BLaER1 treated with 17β-estradiol and CSF1 and Interleukin-3, amounts not matched to agents 10 nM and 100 nM (cell line): ENCODE data around the gene MRPL48.
A peak's percentile ranks its signal among the peaks of the same experiment; 100 is the strongest.
"Not testable (repeated sequence)": the region's sequence is repeated elsewhere in the genome, so short reads cannot be mapped to it uniquely, and the experiment has no call there.

Experiments
- H3K27ac ChIP-seq, 11 experiments: shearing (Covaris generic); formaldehyde crosslinking; 2 replicates each; pipeline ENCODE4 v1.8.1; 2022
- H3K27me3 ChIP-seq, 11 experiments: shearing (Covaris generic); formaldehyde crosslinking; 2 replicates each; pipeline ENCODE4 v1.8.1; 2022
- H3K36me3 ChIP-seq, 11 experiments: shearing (Covaris generic); formaldehyde crosslinking; 2 replicates each; pipeline ENCODE4 v1.8.1; 2022
- H3K4me1 ChIP-seq, 10 experiments: shearing (Covaris generic); formaldehyde crosslinking; 2 replicates each; pipeline ENCODE4 v1.8.1; 2022
- H3K4me2 ChIP-seq, 11 experiments: shearing (Covaris generic); formaldehyde crosslinking; 2 replicates each; pipeline ENCODE4 v1.8.1; 2022
- H3K4me3 ChIP-seq, 10 experiments: shearing (Covaris generic); formaldehyde crosslinking; 2 replicates each; pipeline ENCODE4 v1.8.1; 2022
- H3K9ac ChIP-seq, 11 experiments: shearing (Covaris generic); formaldehyde crosslinking; 2 replicates each; pipeline ENCODE4 v1.8.1; 2022
- H3K9me3 ChIP-seq, 11 experiments: shearing (Covaris generic); formaldehyde crosslinking; replicated peaks in 1 of 11; 2 replicates each; pipeline ENCODE4 v1.8.1; 2022
- H4K20me1 ChIP-seq, 11 experiments: shearing (Covaris generic); formaldehyde crosslinking; 2 replicates each; pipeline ENCODE4 v1.8.1; 2022
- Cebpa-rat ChIP-seq, 11 experiments: shearing (Covaris generic); IDR thresholded peaks; 2 replicates each; pipeline ENCODE4 v1.8.1; 2022

MRPL48 gene

GRCh38 chr11:73787643-73788558 lies at the start of gene MRPL48:
Gene MRPL48, plus strand, starts transcription at chr11:73787874. Its CDS starts 98 bp downstream, at chr11:73787972.
- H3K27ac ChIP-seq, result peak within 1 kb of the TSS; percentile 80 to 99 (median 95)
- H3K36me3 ChIP-seq, result peaks cover 0 to 14% (median 11%) of the 10 kb centered on the region in 11 experiments; a peak in 11 of 22 replicates
- no peak for TF ChIP-seq Cebpa-rat (IDR thresholded peaks at IDR 0.05)
- peak within 1 kb of the TSS; percentile 74 to 87 (median 83) for H3K4me2 ChIP-seq
- H4K20me1 ChIP-seq, result no peaks in the 10 kb centered on the region
- no peaks in the 10 kb centered on the region for H3K9me3 ChIP-seq
- H3K4me1 ChIP-seq, result peaks cover 16 to 30% (median 18%) of the 10 kb centered on the region in 10 experiments
- peak within 1 kb of the TSS; percentile 80 to 97 (median 91) for H3K9ac ChIP-seq
- no peaks in the 10 kb centered on the region for H3K27me3 ChIP-seq
- H3K4me3 ChIP-seq, result peak within 1 kb of the TSS; percentile 63 to 78 (median 69)

- H3K36me3 ChIP-seq, result peaks cover 6 to 31% (median 16%) of the 10 kb centered on the region in 11 experiments; a peak in 19 of 22 replicates
- peaks cover 45 to 100% (median 87%) of the 10 kb centered on the region in 11 experiments for H4K20me1 ChIP-seq
- H3K9ac ChIP-seq, result no peak overlapping the region
- peaks cover 0 to 9% (median 0%) of the 10 kb centered on the region in 10 experiments; a peak in 4 of 20 replicates for H3K4me1 ChIP-seq
- no peak for TF ChIP-seq Cebpa-rat (IDR thresholded peaks at IDR 0.05)
- no peak overlapping the region for H3K27ac ChIP-seq
- no peaks in the 10 kb centered on the region for H3K27me3 ChIP-seq
- 0 out of 22 replicates have a peak overlapping the region, but pooled peaks of 1 of the 11 experiments have one; percentile 8 for H3K4me2 ChIP-seq
- peaks cover 0 to 11% (median 0%) of the 10 kb centered on the region in 11 experiments; a peak in 4 of 22 replicates for H3K9me3 ChIP-seq
- H3K4me3 ChIP-seq, result no peak overlapping the region
These were observed 44.6 kb upstream of the MRPL48 start for GRCh38 chr11:73743045-73743444.

- Histone ChIP-seq H3K4me1 (peaks cover 6 to 29% (median 16%) of the 10 kb centered on the region in 10 experiments; a peak in 17 of 20 replicates), H3K9me3 (peaks cover 0 to 11% (median 0%) of the 10 kb centered on the region in 11 experiments; a peak in 4 of 22 replicates), H3K27ac (no peak overlapping the region), H3K4me3 (no peak overlapping the region), H3K9ac (no peak overlapping the region), H3K27me3 (no peaks in the 10 kb centered on the region), H3K4me2 (no peak overlapping the region), H3K36me3 (peaks cover 0 to 33% (median 14%) of the 10 kb centered on the region in 11 experiments; a peak in 16 of 22 replicates), H4K20me1 (peaks cover 51 to 100% (median 92%) of the 10 kb centered on the region in 11 experiments)
- TF ChIP-seq Cebpa-rat (IDR thresholded peaks at IDR 0.05), result no peak
These were observed 41.0 kb upstream of the MRPL48 start for GRCh38 chr11:73746701-73747100.

GRCh38 chr11:73747762-73748161 lies 39.9 kb upstream of the MRPL48 start:
- Histone ChIP-seq H4K20me1 (peaks cover 60 to 100% (median 95%) of the 10 kb centered on the region in 11 experiments), H3K27ac (no peak overlapping the region), H3K4me2 (no peak overlapping the region), H3K4me3 (no peak overlapping the region), H3K9ac (no peak overlapping the region), H3K9me3 (peaks cover 0 to under 1% (median 0%) of the 10 kb centered on the region in 11 experiments; a peak in 1 of 22 replicates), H3K36me3 (peaks cover 2 to 22% (median 8%) of the 10 kb centered on the region in 11 experiments; a peak in 17 of 22 replicates), H3K27me3 (no peaks in the 10 kb centered on the region), H3K4me1 (peaks cover 6 to 40% (median 16%) of the 10 kb centered on the region in 10 experiments; a peak in 17 of 20 replicates)
- no peak for TF ChIP-seq Cebpa-rat (IDR thresholded peaks at IDR 0.05)

- Histone ChIP-seq H3K36me3 (peaks cover 0 to 22% (median 11%) of the 10 kb centered on the region in 11 experiments; a peak in 15 of 22 replicates), H3K4me3 (no peak overlapping the region), H4K20me1 (peaks cover 61 to 100% (median 95%) of the 10 kb centered on the region in 11 experiments), H3K9ac (no peak overlapping the region), H3K27me3 (no peaks in the 10 kb centered on the region), H3K9me3 (no peaks in the 10 kb centered on the region), H3K4me1 (peaks cover 6 to 43% (median 13%) of the 10 kb centered on the region in 10 experiments; a peak in 17 of 20 replicates), H3K4me2 (no peak overlapping the region), H3K27ac (no peak overlapping the region)
- TF ChIP-seq Cebpa-rat (IDR thresholded peaks at IDR 0.05), result no peak
These were observed 39.4 kb upstream of the MRPL48 start for GRCh38 chr11:73748300-73748699.

- peak overlapping the region in 2 of 11 experiments; percentile 54 to 63; a peak in 4 of 22 replicates for H3K4me2 ChIP-seq
- no peak overlapping the region for H3K27ac ChIP-seq
- peaks cover 58 to 100% (median 95%) of the 10 kb centered on the region in 11 experiments for H4K20me1 ChIP-seq
- TF ChIP-seq Cebpa-rat (IDR thresholded peaks at IDR 0.05), result no peak
- H3K36me3 ChIP-seq, result peaks cover 0 to 22% (median 11%) of the 10 kb centered on the region in 11 experiments; a peak in 14 of 22 replicates
- no peaks in the 10 kb centered on the region for H3K27me3 ChIP-seq
- H3K4me3 ChIP-seq, result no peak overlapping the region
- H3K9me3 ChIP-seq, result no peaks in the 10 kb centered on the region
- peaks cover 6 to 43% (median 13%) of the 10 kb centered on the region in 10 experiments; a peak in 17 of 20 replicates for H3K4me1 ChIP-seq
- no peak overlapping the region for H3K9ac ChIP-seq
These were observed 38.6 kb upstream of the MRPL48 start for GRCh38 chr11:73749118-73749517.

GRCh38 chr11:73750228-73750627 lies 37.4 kb upstream of the MRPL48 start:
- peaks cover 69 to 100% (median 98%) of the 10 kb centered on the region in 11 experiments for H4K20me1 ChIP-seq
- H3K36me3 ChIP-seq, result peaks cover 0 to 26% (median 13%) of the 10 kb centered on the region in 11 experiments; a peak in 16 of 22 replicates
- H3K27ac ChIP-seq, result no peak overlapping the region
- no peak for TF ChIP-seq Cebpa-rat (IDR thresholded peaks at IDR 0.05)
- H3K4me1 ChIP-seq, result peaks cover 6 to 45% (median 13%) of the 10 kb centered on the region in 10 experiments; a peak in 17 of 20 replicates
- no peak overlapping the region for H3K4me3 ChIP-seq
- no peaks in the 10 kb centered on the region for H3K9me3 ChIP-seq
- H3K27me3 ChIP-seq, result no peaks in the 10 kb centered on the region
- peak overlapping the region; percentile 0 to 63 (median 41); a peak in 17 of 22 replicates for H3K4me2 ChIP-seq
- no peak overlapping the region for H3K9ac ChIP-seq

- Histone ChIP-seq H3K4me2 (peak overlapping the region in 8 of 11 experiments; percentile 0 to 63 (median 45); a peak in 12 of 22 replicates), H4K20me1 (peaks cover 65 to 100% (median 98%) of the 10 kb centered on the region in 11 experiments; a peak in 21 of 22 replicates), H3K36me3 (peaks cover 0 to 26% (median 16%) of the 10 kb centered on the region in 11 experiments; a peak in 16 of 22 replicates), H3K4me1 (peaks cover 6 to 51% (median 16%) of the 10 kb centered on the region in 10 experiments; a peak in 17 of 20 replicates)
- not testable (repeated sequence) for H3K27ac ChIP-seq, H3K9ac ChIP-seq, H3K27me3 ChIP-seq, H3K4me3 ChIP-seq, H3K9me3 ChIP-seq
These were observed 36.8 kb upstream of the MRPL48 start for GRCh38 chr11:73750862-73751261.
